ENCODE data around the gene PLXNB2. TPM values are rescaled to one million over a fixed set of nuclear protein-coding genes. Genes with fewer than 3 reads are reported as not detected.
"Not testable (repeated sequence)": the region's sequence is repeated elsewhere in the genome, so short reads cannot be mapped to it uniquely, and the experiment has no call there.

Gene PLXNB2
- total RNA-seq, 5 donors from 2014 or later (not counting 1 experiment from before 2014, with no cell fraction given): 4.3 to 11.8 (median 6.5) TPM

DNA sequence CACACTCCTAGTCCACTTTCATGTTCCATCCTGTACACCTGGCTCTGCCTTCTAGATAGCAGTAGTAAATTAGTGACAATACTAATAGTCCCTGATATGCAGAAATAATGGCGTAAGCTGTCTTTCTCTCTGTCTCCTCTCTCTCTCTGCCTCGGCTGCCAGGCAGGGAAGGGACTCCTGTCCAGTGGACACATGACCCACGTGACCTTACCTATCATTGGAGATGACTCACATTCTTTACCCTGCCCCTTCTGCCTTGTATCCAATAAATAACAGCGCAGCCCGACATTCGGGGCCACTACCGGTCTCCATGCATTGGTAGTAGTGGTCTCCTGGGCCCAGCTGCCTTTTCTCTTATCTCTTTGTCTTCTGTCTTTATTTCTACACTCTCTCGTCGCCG is 33.7 kb downstream of the PLXNB2 start:
- H3K36me3 ChIP-seq (ENCODE audit: control insufficient read depth in 2 of 2, extremely low read depth in 1 of 2, insufficient read depth in 1 of 2, low read length in 1 of 2); H3K9me3 ChIP-seq; DNase-seq; H3K27ac ChIP-seq (ENCODE audit: low read length); ATAC-seq (replicated peaks in 1 of 4); H3K27ac Mint-ChIP-seq; H3K4me3 ChIP-seq (ENCODE audit: control insufficient read depth in 1 of 2, extremely low read depth in 1 of 2, low read length in 1 of 2); POLR2A ChIA-PET; H3K27me3 Mint-ChIP-seq; H3K36me3 Mint-ChIP-seq; H3K9me3 Mint-ChIP-seq: not testable (repeated sequence)
- H3K27me3 ChIP-seq (replicated peaks in 1 of 2; ENCODE audit: control insufficient read depth in 2 of 2, extremely low read depth in 1 of 2, insufficient read depth in 2 of 2, low read length in 1 of 2): peaks cover 0 to 29% of the 10 kb centered on the region in 2 experiments
- 96% methylated on average over 3 of the region's 10 CpGs for WGBS (ENCODE audit: insufficient coverage)
- H3K4me1 ChIP-seq (ENCODE audit: control insufficient read depth in 1 of 2, extremely low read depth in 1 of 2, insufficient read depth in 2 of 2, low read length in 2 of 2): peaks cover 2 to 36% of the 10 kb centered on the region in 2 experiments
- CTCF ChIA-PET: interaction anchor here in 1 of 2 donors (0.6 kb wide), 1 partner anchor 96 kb away, joined by 4 read pairs; no protein-coding TSS in a partner anchor
- Mint-ChIP-seq H3K4me1 (peaks cover 9 to 18% (median 10%) of the 10 kb centered on the region in 3 donors), H3K4me3 (peak overlapping the region in 1 of 3 donors; percentile 44)

DNA sequence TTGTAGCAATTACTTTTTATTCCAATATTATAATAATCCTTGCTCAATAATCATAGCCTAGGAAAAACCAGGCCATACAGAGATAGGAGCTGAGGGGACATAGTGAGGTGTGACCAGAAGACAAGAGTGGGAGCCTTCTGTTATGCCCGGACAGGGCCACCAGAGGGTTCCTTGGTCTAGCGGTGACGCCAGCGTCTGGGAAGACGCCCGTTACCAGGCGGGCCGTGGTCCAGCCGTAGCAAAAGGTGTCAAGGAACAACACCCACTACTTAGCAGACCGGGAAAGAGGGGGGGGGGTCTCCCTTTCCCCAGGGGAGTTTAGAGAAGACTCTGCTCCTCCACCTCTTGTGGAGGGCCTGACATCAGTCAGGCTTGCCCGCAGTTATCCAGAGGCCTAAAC is 34.1 kb downstream of the PLXNB2 start:
- H3K4me1 Mint-ChIP-seq: peaks cover 11 to 22% (median 15%) of the 10 kb centered on the region in 3 donors
- H3K27me3 Mint-ChIP-seq; H3K9me3 Mint-ChIP-seq; ATAC-seq (replicated peaks in 1 of 4); H3K9me3 ChIP-seq; H3K27ac Mint-ChIP-seq; DNase-seq; CTCF ChIA-PET; H3K36me3 Mint-ChIP-seq; POLR2A ChIA-PET; H3K27ac ChIP-seq (ENCODE audit: low read length); H3K36me3 ChIP-seq (ENCODE audit: control insufficient read depth in 2 of 2, extremely low read depth in 1 of 2, insufficient read depth in 1 of 2, low read length in 1 of 2); H3K4me3 Mint-ChIP-seq; H3K4me3 ChIP-seq (ENCODE audit: control insufficient read depth in 1 of 2, extremely low read depth in 1 of 2, low read length in 1 of 2): not testable (repeated sequence)
- WGBS (ENCODE audit: insufficient coverage): no CpG with 5 or more reads among the region's 11 CpGs
- Histone ChIP-seq H3K4me1 (ENCODE audit: control insufficient read depth in 1 of 2, extremely low read depth in 1 of 2, insufficient read depth in 2 of 2, low read length in 2 of 2) (peaks cover 2 to 40% of the 10 kb centered on the region in 2 experiments), H3K27me3 (replicated peaks in 1 of 2; ENCODE audit: control insufficient read depth in 2 of 2, extremely low read depth in 1 of 2, insufficient read depth in 2 of 2, low read length in 1 of 2) (peaks cover 0 to 29% of the 10 kb centered on the region in 2 experiments)

DNA sequence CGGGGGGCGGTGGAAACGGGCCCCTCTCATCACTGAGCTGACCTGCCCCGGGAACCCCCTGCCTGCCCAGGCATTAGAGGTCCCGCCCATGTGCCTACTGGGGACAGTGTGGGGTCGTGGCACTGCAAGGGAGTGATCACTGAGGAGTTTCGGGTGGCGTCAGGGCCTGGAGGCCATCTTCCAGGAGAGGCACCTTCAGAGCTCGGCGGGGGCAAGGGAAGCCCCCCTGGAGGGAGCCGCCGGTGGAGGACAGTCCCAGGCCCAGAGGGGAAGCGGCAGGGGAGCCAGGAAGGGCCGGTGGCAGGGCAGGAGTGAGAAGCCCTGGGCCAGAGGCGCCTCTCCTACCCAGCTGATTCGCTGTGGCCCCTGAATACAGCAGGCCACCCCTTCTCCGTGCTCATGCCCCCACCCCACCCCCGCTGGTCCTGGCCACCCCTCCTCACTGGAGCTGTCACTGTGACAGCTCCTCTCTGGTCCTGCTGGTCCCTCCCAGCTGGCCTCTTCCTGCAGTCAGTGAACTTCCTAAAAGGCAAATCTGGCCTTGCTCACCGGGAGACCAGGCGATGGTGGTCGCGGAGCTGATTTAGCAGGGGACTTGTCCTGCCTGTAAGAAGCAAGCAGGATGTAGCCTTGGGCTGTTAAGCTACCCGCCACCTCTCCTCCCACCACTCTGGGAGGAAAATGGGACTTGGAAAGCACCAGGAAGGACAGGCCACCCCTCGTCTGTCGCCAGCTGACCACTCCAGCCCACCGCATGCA is 35.2 kb downstream of the PLXNB2 start:
- Histone ChIP-seq H3K9me3 (no peaks in the 10 kb centered on the region), H3K27ac (ENCODE audit: low read length) (no peak overlapping the region), H3K4me3 (ENCODE audit: control insufficient read depth in 1 of 2, extremely low read depth in 1 of 2, low read length in 1 of 2) (no peak overlapping the region), H3K36me3 (ENCODE audit: control insufficient read depth in 2 of 2, extremely low read depth in 1 of 2, insufficient read depth in 1 of 2, low read length in 1 of 2) (no peaks in the 10 kb centered on the region), H3K27me3 (replicated peaks in 1 of 2; ENCODE audit: control insufficient read depth in 2 of 2, extremely low read depth in 1 of 2, insufficient read depth in 2 of 2, low read length in 1 of 2) (peaks cover 0 to 29% of the 10 kb centered on the region in 2 experiments), H3K4me1 (ENCODE audit: control insufficient read depth in 1 of 2, extremely low read depth in 1 of 2, insufficient read depth in 2 of 2, low read length in 2 of 2) (peaks cover 2 to 46% of the 10 kb centered on the region in 2 experiments)
- ATAC-seq (replicated peaks in 1 of 4): no peak
- ChIA-PET POLR2A (interaction anchor here in 1 of 2 donors (0.7 kb wide), 1 partner anchor 52 kb away, joined by 7 read pairs; no protein-coding TSS in a partner anchor), CTCF (interaction anchor here (0.6 to 1.3 kb wide), 3 partner anchors 20 to 70 kb away, joined by 3 to 6 read pairs (median 4); partner anchors contain the start of gene HDAC10 (in 1 of the 2))
- H3K36me3 Mint-ChIP-seq: no peaks in the 10 kb centered on the region
- H3K27me3 Mint-ChIP-seq: no peaks in the 10 kb centered on the region
- peak overlapping the region in 1 of 3 donors; percentile 46 for H3K4me3 Mint-ChIP-seq
- no peak overlapping the region for H3K27ac Mint-ChIP-seq
- H3K4me1 Mint-ChIP-seq: peaks cover 14 to 26% (median 16%) of the 10 kb centered on the region in 3 donors
- 47% methylated on average over 12 of the region's 26 CpGs for WGBS (ENCODE audit: insufficient coverage)
- H3K9me3 Mint-ChIP-seq: no peaks in the 10 kb centered on the region
- DNase-seq: no peak

DNA sequence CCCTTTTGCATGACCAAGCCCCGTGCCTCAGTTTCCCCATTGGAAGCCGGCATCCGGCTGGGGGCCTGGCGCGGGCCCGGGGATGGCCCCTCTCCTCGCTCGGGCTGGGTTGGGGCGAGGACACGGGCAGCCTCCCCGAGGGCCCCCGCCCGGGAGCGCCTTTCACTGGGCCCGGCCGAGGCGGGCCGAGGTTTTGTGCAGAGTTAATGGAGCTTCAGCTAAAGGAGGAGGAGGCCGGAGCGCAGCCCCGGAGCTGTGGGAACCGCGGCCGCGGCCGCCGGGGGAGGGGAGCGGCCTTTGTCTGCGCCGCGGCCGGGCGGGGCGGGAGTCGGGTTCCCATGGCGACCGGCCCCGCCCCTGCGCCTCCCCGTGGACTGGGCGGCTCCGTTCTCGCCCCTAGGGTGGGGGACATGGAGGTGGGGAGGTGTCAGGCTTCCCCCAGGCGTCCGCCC is 35.9 kb downstream of the PLXNB2 start:
- peak overlapping the region in 1 of 3 donors; percentile 76 for H3K4me3 Mint-ChIP-seq
- H3K27me3 ChIP-seq (replicated peaks in 1 of 2; ENCODE audit: control insufficient read depth in 2 of 2, extremely low read depth in 1 of 2, insufficient read depth in 2 of 2, low read length in 1 of 2): peaks cover 0 to 29% of the 10 kb centered on the region in 2 experiments
- H3K36me3 ChIP-seq (ENCODE audit: control insufficient read depth in 2 of 2, extremely low read depth in 1 of 2, insufficient read depth in 1 of 2, low read length in 1 of 2): no peaks in the 10 kb centered on the region
- H3K4me1 ChIP-seq (ENCODE audit: control insufficient read depth in 1 of 2, extremely low read depth in 1 of 2, insufficient read depth in 2 of 2, low read length in 2 of 2): peaks cover 2 to 46% of the 10 kb centered on the region in 2 experiments
- under 1% methylated on average over 24 of the region's 45 CpGs for WGBS (ENCODE audit: insufficient coverage)
- H3K9me3 ChIP-seq: no peaks in the 10 kb centered on the region
- CTCF ChIA-PET: interaction anchor here in 1 of 2 donors (1.3 kb wide), 1 partner anchor 21 kb away, joined by 4 read pairs; the partner anchor contains the start of gene HDAC10
- H3K27me3 Mint-ChIP-seq: no peaks in the 10 kb centered on the region
- POLR2A ChIA-PET: no interaction called here
- peak overlapping the region; percentile 53 to 71 for H3K4me3 ChIP-seq (ENCODE audit: control insufficient read depth in 1 of 2, extremely low read depth in 1 of 2, low read length in 1 of 2)
- H3K27ac Mint-ChIP-seq: no peak overlapping the region
- no peaks in the 10 kb centered on the region for H3K9me3 Mint-ChIP-seq
- H3K27ac ChIP-seq (ENCODE audit: low read length): no peak overlapping the region
- ATAC-seq (replicated peaks in 1 of 4) (peak in 1 of 4 experiments; percentile 15), DNase-seq (peak in 11 of 35 experiments; percentile 27 to 70 (median 36))
- H3K4me1 Mint-ChIP-seq: peaks cover 14 to 26% (median 16%) of the 10 kb centered on the region in 3 donors
- H3K36me3 Mint-ChIP-seq: no peaks in the 10 kb centered on the region

DNA sequence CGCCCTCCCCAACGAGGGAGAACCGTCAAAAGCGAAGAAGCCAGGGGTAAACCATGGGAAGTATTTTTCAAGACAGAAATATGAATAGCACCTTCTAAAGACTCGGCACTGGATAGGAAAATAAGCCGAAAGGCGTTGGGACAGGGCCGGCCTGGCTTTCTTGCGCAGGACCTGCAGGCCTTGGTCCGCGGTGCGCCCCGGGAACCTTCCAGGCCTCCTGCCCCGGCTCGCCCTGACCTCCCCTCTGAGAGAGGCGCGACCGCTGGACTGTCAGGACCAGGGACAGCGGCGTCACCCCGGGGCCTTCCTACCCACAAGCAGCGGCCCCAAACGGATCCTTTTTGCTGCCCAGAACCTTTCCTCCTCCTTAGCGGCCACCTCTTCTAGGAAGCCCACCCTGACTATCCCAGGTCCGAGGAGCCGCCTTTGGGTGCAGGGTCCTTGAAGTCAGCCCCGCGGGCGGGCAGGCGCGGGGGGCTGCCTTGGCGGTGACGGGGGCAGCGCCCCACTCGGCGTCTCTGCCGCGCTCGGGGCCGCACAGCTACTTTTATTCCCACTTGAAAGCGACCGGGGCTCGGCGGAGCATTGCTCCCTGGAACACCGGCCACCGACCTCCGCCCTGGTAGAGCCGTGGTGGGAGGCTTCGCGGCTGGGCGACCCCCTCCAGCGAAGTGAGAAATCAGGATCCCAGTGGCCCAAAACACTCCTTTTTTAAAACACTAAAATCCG is 36.6 kb downstream of the PLXNB2 start:
- no peak overlapping the region for H3K27ac Mint-ChIP-seq
- no peak overlapping the region for H3K27ac ChIP-seq (ENCODE audit: low read length)
- H3K4me3 Mint-ChIP-seq: peak overlapping the region; percentile 68 to 76 (median 75)
- peaks cover 14 to 26% (median 16%) of the 10 kb centered on the region in 3 donors for H3K4me1 Mint-ChIP-seq
- H3K9me3 ChIP-seq: no peaks in the 10 kb centered on the region
- H3K4me3 ChIP-seq (ENCODE audit: control insufficient read depth in 1 of 2, extremely low read depth in 1 of 2, low read length in 1 of 2): peak overlapping the region; percentile 53 to 71
- H3K9me3 Mint-ChIP-seq: no peaks in the 10 kb centered on the region
- peak; percentile 58 to 65 (median 59) for ATAC-seq (replicated peaks in 1 of 4)
- DNase-seq: peak in 33 of 35 experiments; percentile 31 to 81 (median 61)
- no peaks in the 10 kb centered on the region for H3K27me3 Mint-ChIP-seq
- ChIA-PET POLR2A (no interaction called here), CTCF (no interaction called here)
- no peaks in the 10 kb centered on the region for H3K36me3 Mint-ChIP-seq
- WGBS (ENCODE audit: insufficient coverage): 1% methylated on average over 43 of the region's 53 CpGs
- H3K4me1 ChIP-seq (ENCODE audit: control insufficient read depth in 1 of 2, extremely low read depth in 1 of 2, insufficient read depth in 2 of 2, low read length in 2 of 2): peaks cover 2 to 44% of the 10 kb centered on the region in 2 experiments
- H3K36me3 ChIP-seq (ENCODE audit: control insufficient read depth in 2 of 2, extremely low read depth in 1 of 2, insufficient read depth in 1 of 2, low read length in 1 of 2): no peaks in the 10 kb centered on the region
- H3K27me3 ChIP-seq (replicated peaks in 1 of 2; ENCODE audit: control insufficient read depth in 2 of 2, extremely low read depth in 1 of 2, insufficient read depth in 2 of 2, low read length in 1 of 2): peaks cover 0 to 29% of the 10 kb centered on the region in 2 experiments
